Measurements from ENCODE around the gene GRM7. TPM values are rescaled to one million over a fixed set of nuclear protein-coding genes. Genes with fewer than 3 reads are reported as not detected.

GRM7 gene
- polyA plus RNA-seq, 1 donor from 2014 or later, result 23.8 TPM

GRCh38 chr3:6860149-6860953, 564 bp upstream of the GRM7 start:
- peak overlapping the region; percentile 74 for H3K4me2 ChIP-seq (ENCODE audit: low read length)
- H2AFZ ChIP-seq (ENCODE audit: low read depth, low read length), result no peak overlapping the region

GRCh38 chr3:6861625-6862000, 698 bp downstream of the GRM7 start:
- Histone ChIP-seq H4K20me1 (ENCODE audit: insufficient read depth) (no peaks in the 10 kb centered on the region), H3F3A (ENCODE audit: insufficient read depth, low read length, poor library complexity, severe bottlenecking) (peaks cover 7% of the 10 kb centered on the region), H3K4me3 (ENCODE audit: low read length) (peak overlapping the region; percentile 93), H3K9me3 (ENCODE audit: low read length) (no peaks in the 10 kb centered on the region), H3K9me2 (ENCODE audit: insufficient read depth, low read length) (no peaks in the 10 kb centered on the region), H3K9ac (ENCODE audit: low read length) (peak overlapping the region; percentile 74), H3K79me2 (replicated peaks; ENCODE audit: insufficient read depth, low read length) (no peaks in the 10 kb centered on the region), H3K27me3 (ENCODE audit: insufficient read depth, low read depth, low read length) (peaks cover 59% of the 10 kb centered on the region), H3K4me2 (ENCODE audit: low read length) (peak overlapping the region; percentile 56), H3K36me3 (ENCODE audit: insufficient read depth, low read length) (no peaks in the 10 kb centered on the region), H3K27ac (ENCODE audit: low read length) (peak overlapping the region; percentile 44), H2AFZ (ENCODE audit: low read depth, low read length) (no peak overlapping the region)
- TF ChIP-seq REST (IDR thresholded peaks at IDR 0.05; ENCODE audit: borderline replicate concordance) (no peak), MXI1 (conservative IDR thresholded peaks at IDR 0.05; ENCODE audit: poor library complexity, severe bottlenecking) (peak; percentile 21), SMC3 (conservative IDR thresholded peaks at IDR 0.05; ENCODE audit: poor library complexity) (peak; percentile 3), EP300 (conservative IDR thresholded peaks at IDR 0.05; ENCODE audit: poor library complexity, severe bottlenecking) (no peak)

More at GRCh38 chr3:6860149-6860953, 564 bp upstream of the GRM7 start:
- Histone ChIP-seq H3K4me3 (ENCODE audit: low read length) (peak overlapping the region; percentile 93), H3K79me2 (replicated peaks; ENCODE audit: insufficient read depth, low read length) (no peaks in the 10 kb centered on the region), H3K27me3 (ENCODE audit: insufficient read depth, low read depth, low read length) (peaks cover 59% of the 10 kb centered on the region), H3K9ac (ENCODE audit: low read length) (peak overlapping the region; percentile 74), H3F3A (ENCODE audit: insufficient read depth, low read length, poor library complexity, severe bottlenecking) (peaks cover 7% of the 10 kb centered on the region), H4K20me1 (ENCODE audit: insufficient read depth) (no peaks in the 10 kb centered on the region), H3K27ac (ENCODE audit: low read length) (peak overlapping the region; percentile 53), H3K9me2 (ENCODE audit: insufficient read depth, low read length) (no peaks in the 10 kb centered on the region), H3K36me3 (ENCODE audit: insufficient read depth, low read length) (no peaks in the 10 kb centered on the region), H3K9me3 (ENCODE audit: low read length) (no peaks in the 10 kb centered on the region)
- no peak for TF ChIP-seq TAF1 (IDR thresholded peaks at IDR 0.05; ENCODE audit: low read depth)
- TF ChIP-seq EP300 (conservative IDR thresholded peaks at IDR 0.05; ENCODE audit: poor library complexity, severe bottlenecking), result no peak
- TF ChIP-seq SMC3 (conservative IDR thresholded peaks at IDR 0.05; ENCODE audit: poor library complexity), result no peak
- TF ChIP-seq RAD21 (conservative IDR thresholded peaks at IDR 0.05), result no peak
- no peak for TF ChIP-seq CTCF (IDR thresholded peaks at IDR 0.05; ENCODE audit: poor library complexity, severe bottlenecking)
- TF ChIP-seq MXI1 (conservative IDR thresholded peaks at IDR 0.05; ENCODE audit: poor library complexity, severe bottlenecking), result no peak
- TF ChIP-seq REST (IDR thresholded peaks at IDR 0.05; ENCODE audit: borderline replicate concordance), result no peak
- no peak for TF ChIP-seq EZH2 (IDR thresholded peaks at IDR 0.05; ENCODE audit: borderline replicate concordance, insufficient read depth, low read length, poor library complexity, severe bottlenecking)
- TF ChIP-seq POLR2AphosphoS5 (IDR thresholded peaks at IDR 0.05), result no peak
